Left lung (tissue), 10 donors: Measurements from ENCODE around the gene CIRBP. TPM values are rescaled to one million over a fixed set of nuclear protein-coding genes. Genes with fewer than 3 reads are reported as not detected.

Source experiments
- ATAC-seq: fragments of 200-7000 bp; cut with Tn5 transposase; one replicate; pipeline ENCODE4 v1.9.1; 2020; ENCODE audit warnings: moderate library complexity
- DNase-seq, 4 donors: peaks; one replicate each; pipeline ENCODE4 v3.0.0-alpha.2; 2013 to 2020
- H3K27ac ChIP-seq, 2 donors: fragments of 200-600 bp; sonication (generic) in 1 of 2; one replicate each; pipeline versions ENCODE4 v1.5.0 to v1.8.0; 2020 to 2021
- H3K27me3 ChIP-seq, 2 donors: fragments of 200-600 bp; sonication (generic) in 1 of 2; one replicate each; pipeline versions ENCODE4 v1.5.0 to v1.8.0; 2020 to 2021
- H3K36me3 ChIP-seq, 2 donors: fragments of 200-600 bp; sonication (generic) in 1 of 2; one replicate each; pipeline versions ENCODE4 v1.5.0 to v1.8.0; 2020 to 2021
- H3K4me1 ChIP-seq, 2 donors: fragments of 200-600 bp; one replicate each; pipeline ENCODE4 v1.8.0; 2021
- H3K4me3 ChIP-seq, 2 donors: fragments of 200-600 bp; sonication (generic) in 1 of 2; one replicate each; pipeline versions ENCODE4 v1.5.0 to v1.8.0; 2020 to 2021; ENCODE audit warnings: mild to moderate bottlenecking in 1 of 2
- H3K9me3 ChIP-seq, 2 donors: fragments of 200-600 bp; sonication (generic) in 1 of 2; one replicate each; pipeline versions ENCODE4 v1.5.0 to v1.8.0; 2020 to 2021
- CTCF ChIP-seq, 2 donors: fragments of 200-600 bp; sonication (generic) in 1 of 2; IDR thresholded peaks; one replicate each; pipeline versions ENCODE4 v1.5.0 to v1.8.0; 2021; ENCODE audit warnings: antibody characterized with exemption in 2 of 2
- intact Hi-C, 2 donors: fragments of 100-400 bp; cut with DNase I; formaldehyde crosslinking; loops; one replicate each; pipeline versions ENCODE4 v1.11.2 to v1.14.2; 2022
- polyA plus RNA-seq, 6 donors: library from polyadenylated mRNA; unstranded; fragments of 120-200 nt; gene quantifications; one replicate each; pipeline ENCODE4 v1.2.1, GENCODE V29; 2013; ENCODE audit not compliant: insufficient read length in 6 of 6
- total RNA-seq, 2 donors: library from RNA; stranded (reverse); fragmentation: NEBNext Ultra II Directional; extraction: Animal tissue kit (Norgen Biotek cat#: 25700); gene quantifications; one replicate each; pipeline ENCODE4 v1.2.1, GENCODE V29; 2021
- donor health status: DM: no; HTN: yes; CAD: no.
- donor health status: DM: no; HTN: no; CAD: no.

The CIRBP gene
- total and polyA plus RNA-seq, 8 donors: 220 to 1,079 (median 949) TPM

- Histone ChIP-seq H3K27me3 (peaks cover 11 to 91% of the 10 kb centered on the region in 2 donors), H3K9me3 (no peaks in the 10 kb centered on the region), H3K36me3 (no peaks in the 10 kb centered on the region), H3K4me1 (peaks cover 3 to 4% of the 10 kb centered on the region in 2 donors), H3K4me3 (no peak overlapping the region), H3K27ac (no peak overlapping the region)
- no peak for DNase-seq
- no peak for ATAC-seq
- intact Hi-C loops: no loop called here
- no peak for TF ChIP-seq CTCF (IDR thresholded peaks at IDR 0.05)
Observed at GRCh38 chr19:1294688-1295087, 25.6 kb downstream of the CIRBP start.

GRCh38 chr19:1295169-1296012, 26.3 kb downstream of the CIRBP start:
- Histone ChIP-seq H3K27ac (no peak overlapping the region), H3K9me3 (no peaks in the 10 kb centered on the region), H3K4me1 (peaks cover 3 to 4% of the 10 kb centered on the region in 2 donors), H3K27me3 (peaks cover 11 to 91% of the 10 kb centered on the region in 2 donors), H3K36me3 (no peaks in the 10 kb centered on the region), H3K4me3 (no peak overlapping the region)
- intact Hi-C loops: no loop called here
- DNase-seq (peak in 1 of 4 donors; percentile 37), ATAC-seq (no peak)
- TF ChIP-seq CTCF (IDR thresholded peaks at IDR 0.05): no peak

- ATAC-seq: no peak
- no peak for TF ChIP-seq CTCF (IDR thresholded peaks at IDR 0.05)
- Histone ChIP-seq H3K27me3 (peaks cover 11 to 87% of the 10 kb centered on the region in 2 donors), H3K27ac (no peak overlapping the region), H3K9me3 (no peaks in the 10 kb centered on the region), H3K36me3 (no peaks in the 10 kb centered on the region), H3K4me3 (no peak overlapping the region), H3K4me1 (peaks cover 3 to 4% of the 10 kb centered on the region in 2 donors)
- intact Hi-C loops: no loop called here
- no peak for DNase-seq
Observed at GRCh38 chr19:1296078-1296477, 26.9 kb downstream of the CIRBP start.

DNA sequence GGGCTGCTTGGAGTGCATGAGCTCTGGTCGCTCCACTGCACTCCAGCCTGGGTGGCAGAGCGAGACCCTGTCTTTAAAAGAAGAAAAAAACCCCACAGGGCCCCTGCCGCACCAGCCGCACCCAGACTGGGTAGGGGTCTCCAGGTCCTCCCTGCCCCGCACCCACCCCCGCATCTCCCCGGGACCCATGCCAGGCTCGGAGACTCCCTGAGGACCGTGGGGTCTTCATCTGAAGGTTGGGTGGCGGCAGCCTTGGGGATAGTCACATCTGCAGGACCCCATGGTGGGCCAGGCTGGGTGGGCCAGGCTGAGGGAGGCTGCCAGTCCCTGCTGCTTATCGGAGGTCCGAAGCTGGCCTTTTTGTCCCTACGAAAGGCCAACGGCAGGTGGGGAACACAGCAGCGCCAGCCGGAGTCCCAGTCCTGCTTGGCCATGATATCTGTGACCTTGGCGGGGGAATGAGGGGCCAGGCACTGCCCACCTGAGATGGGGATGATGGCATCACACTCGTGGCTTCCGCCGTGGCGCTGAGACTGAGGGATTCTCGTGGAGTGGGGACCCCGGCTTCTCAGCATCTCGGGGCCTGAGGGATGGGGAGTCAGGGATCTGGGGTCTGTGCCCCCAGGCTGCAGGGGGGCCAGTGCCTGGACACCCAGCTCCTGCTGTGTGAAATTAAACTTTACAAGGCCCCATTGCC, 27.6 kb downstream of the CIRBP start:
- Histone ChIP-seq H3K27ac (no peak overlapping the region), H3K4me1 (peaks cover 3 to 4% of the 10 kb centered on the region in 2 donors), H3K36me3 (no peaks in the 10 kb centered on the region), H3K4me3 (no peak overlapping the region), H3K9me3 (no peaks in the 10 kb centered on the region), H3K27me3 (peaks cover 11 to 82% of the 10 kb centered on the region in 2 donors)
- DNase-seq (no peak), ATAC-seq (no peak)
- TF ChIP-seq CTCF (IDR thresholded peaks at IDR 0.05): no peak
- intact Hi-C loops: no loop called here

- intact Hi-C loops: no loop called here
- H3K27ac ChIP-seq: no peak overlapping the region
- no peak for TF ChIP-seq CTCF (IDR thresholded peaks at IDR 0.05)
- no peaks in the 10 kb centered on the region for H3K36me3 ChIP-seq
- DNase-seq (no peak), ATAC-seq (no peak)
- no peak overlapping the region for H3K4me3 ChIP-seq
- no peaks in the 10 kb centered on the region for H3K9me3 ChIP-seq
- peaks cover 3 to 4% of the 10 kb centered on the region in 2 donors for H3K4me1 ChIP-seq
- H3K27me3 ChIP-seq: peaks cover 11 to 76% of the 10 kb centered on the region in 2 donors
Observed at GRCh38 chr19:1298235-1298634, 29.1 kb downstream of the CIRBP start.
